Neuronal stem cell (in vitro differentiated cells): ENCODE results near the gene SLC7A9.

Experiments
- DNase-seq: peaks from one replicate; pipeline ENCODE4 v3.0.0-alpha.2; 2013; ENCODE audit warnings: low spot score
- H2AFZ ChIP-seq: one replicate; pipeline ENCODE4 v1.6.1; 2013; ENCODE audit warnings: mild to moderate bottlenecking, low read length, inconsistent platforms
- H2AK5ac ChIP-seq: 2 replicates; pipeline ENCODE4 v1.6.1; 2013; ENCODE audit warnings: low read depth, mild to moderate bottlenecking, inconsistent platforms, low read length, moderate library complexity, mixed read lengths
- H2BK120ac ChIP-seq: 2 replicates; pipeline ENCODE4 v1.6.1; 2013; ENCODE audit warnings: low read depth, mild to moderate bottlenecking, inconsistent platforms, low read length, moderate library complexity, mixed read lengths
- H2BK12ac ChIP-seq: one replicate; pipeline ENCODE4 v1.6.1; 2013; ENCODE audit warnings: low read length, inconsistent platforms
- H2BK15ac ChIP-seq: 2 replicates; pipeline ENCODE4 v1.6.1; 2013; ENCODE audit warnings: mild to moderate bottlenecking, low read length, inconsistent platforms, mixed read lengths
- H2BK5ac ChIP-seq: one replicate; pipeline ENCODE4 v1.6.1; 2013; ENCODE audit warnings: inconsistent platforms, mild to moderate bottlenecking, low read length, moderate library complexity
- H3K14ac ChIP-seq: one replicate; pipeline ENCODE4 v1.6.1; 2013; ENCODE audit warnings: low read length, inconsistent platforms
- H3K18ac ChIP-seq: 2 replicates; pipeline ENCODE4 v1.6.1; 2013; ENCODE audit warnings: low read length, inconsistent platforms
- H3K23ac ChIP-seq: 2 replicates; pipeline ENCODE4 v1.6.1; 2013; ENCODE audit warnings: low read depth, mild to moderate bottlenecking, mixed read lengths, low read length, inconsistent platforms; ENCODE audit not compliant: poor library complexity
- H3K27ac ChIP-seq: replicated peaks from 3 replicates; pipeline ENCODE4 v1.5.1; 2013; ENCODE audit warnings: low read length, inconsistent platforms
- H3K27me3 ChIP-seq, 3 experiments: 2 replicates each; pipeline ENCODE4 v1.6.1; 2013; ENCODE audit warnings: low read length in 3 of 3, mild to moderate bottlenecking in 2 of 3, inconsistent platforms in 1 of 3, low read depth in 1 of 3, mixed read lengths in 1 of 3, moderate library complexity in 1 of 3; ENCODE audit not compliant: control insufficient read depth in 3 of 3, insufficient read depth in 3 of 3
- H3K36me3 ChIP-seq, 2 donors: replicated peaks in 1 of 2; 2 replicates each; pipeline ENCODE4 v1.6.1; 2013; ENCODE audit warnings: low read length in 2 of 2; ENCODE audit not compliant: control insufficient read depth in 2 of 2, insufficient read depth in 2 of 2
- H3K4ac ChIP-seq: 2 replicates; pipeline ENCODE4 v1.6.1; 2013; ENCODE audit warnings: inconsistent platforms, mild to moderate bottlenecking, low read length, moderate library complexity
- H3K4me1 ChIP-seq, 2 donors: 1 replicate in 1 of 2; 2 replicates in 1 of 2; pipeline ENCODE4 v1.6.1; 2013; ENCODE audit warnings: low read length in 2 of 2, low read depth in 1 of 2; ENCODE audit not compliant: control insufficient read depth in 2 of 2, insufficient read depth in 1 of 2
- H3K4me2 ChIP-seq: one replicate; pipeline ENCODE4 v1.6.1; 2013; ENCODE audit warnings: mild to moderate bottlenecking, low read length, inconsistent platforms; ENCODE audit not compliant: insufficient read depth, poor library complexity, severe bottlenecking
- H3K4me3 ChIP-seq, 2 donors: 2 replicates each; pipeline ENCODE4 v1.5.1; 2013; ENCODE audit warnings: low read length in 2 of 2, mild to moderate bottlenecking in 2 of 2, inconsistent platforms in 1 of 2, moderate library complexity in 1 of 2
- H3K79me1 ChIP-seq: one replicate; pipeline ENCODE4 v1.6.1; 2013; ENCODE audit warnings: low read depth, mild to moderate bottlenecking, inconsistent platforms, low read length, moderate library complexity
- H3K9ac ChIP-seq: one replicate; pipeline ENCODE4 v1.6.1; 2013; ENCODE audit warnings: mild to moderate bottlenecking, low read depth, low read length, inconsistent platforms; ENCODE audit not compliant: poor library complexity
- H3K9me3 ChIP-seq, 2 donors: replicated peaks in 1 of 2; 2 replicates each; pipeline versions ENCODE3 to v1.6.1; 2013; ENCODE audit warnings: low read length in 2 of 2, mild to moderate bottlenecking in 2 of 2, inconsistent platforms in 1 of 2, low read depth in 1 of 2, mixed read lengths in 1 of 2, moderate library complexity in 1 of 2; ENCODE audit not compliant: control insufficient read depth in 2 of 2, insufficient read depth in 1 of 2
- H4K8ac ChIP-seq: one replicate; pipeline ENCODE4 v1.6.1; 2013; ENCODE audit warnings: low read depth, mild to moderate bottlenecking, inconsistent platforms, low read length, moderate library complexity
- H4K91ac ChIP-seq: one replicate; pipeline ENCODE4 v1.6.1; 2013; ENCODE audit warnings: low read length, low read depth, mild to moderate bottlenecking, inconsistent platforms; ENCODE audit not compliant: poor library complexity
- WGBS, 2 donors: extraction: QIAGEN DNeasy Blood & Tissue Kit; methylation state at CpG; one replicate each; pipeline ENCODE4 v1.1.7; 2013; ENCODE audit warnings: missing lambda C conversion rate in 2 of 2, mixed read lengths in 1 of 2; ENCODE audit not compliant: insufficient read length in 2 of 2, insufficient replicate concordance in 1 of 2; ENCODE audit errors: extremely low coverage in 2 of 2; 5-methylcytosine and 5-hydroxymethylcytosine counted together

SLC7A9 gene

DNA sequence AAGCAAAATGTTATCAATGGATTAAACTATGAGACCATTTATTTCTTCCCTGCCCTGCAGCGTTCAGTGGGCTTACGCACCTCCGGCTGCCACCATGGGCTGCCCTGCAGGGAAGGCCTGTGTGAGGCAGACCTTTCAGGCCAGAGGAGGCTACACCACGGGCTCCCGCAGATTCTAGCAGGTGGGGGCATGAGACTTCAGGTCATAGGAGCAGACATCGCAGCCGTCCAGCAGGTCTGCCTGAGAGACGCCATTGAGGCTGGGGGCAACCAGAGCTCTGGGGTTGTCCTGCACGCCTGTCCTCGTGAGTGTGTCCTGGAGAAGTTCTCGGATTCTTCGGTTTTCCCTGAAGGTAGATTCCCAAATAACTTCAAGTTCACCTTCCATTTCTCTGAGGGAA lies 9.4 kb upstream of the SLC7A9 start:
- no peak overlapping the region for H2AK5ac ChIP-seq
- no peak overlapping the region for H4K91ac ChIP-seq
- H3K4me1 ChIP-seq: peaks cover 0 to 5% of the 10 kb centered on the region in 2 donors
- no peak overlapping the region for H3K4ac ChIP-seq
- H3K4me3 ChIP-seq: no peak overlapping the region
- H3K9ac ChIP-seq: no peak overlapping the region
- no peak overlapping the region for H3K4me2 ChIP-seq
- no peak overlapping the region for H2BK15ac ChIP-seq
- H3K27ac ChIP-seq: no peak overlapping the region
- no peak for DNase-seq
- no peak overlapping the region for H3K14ac ChIP-seq
- no peak overlapping the region for H2AFZ ChIP-seq
- H3K18ac ChIP-seq: no peak overlapping the region
- no peak overlapping the region for H2BK12ac ChIP-seq
- no peak overlapping the region for H3K23ac ChIP-seq
- peaks cover 10 to 34% of the 10 kb centered on the region in 2 donors for H3K36me3 ChIP-seq
- no peaks in the 10 kb centered on the region for H3K27me3 ChIP-seq
- peaks cover 0 to 2% of the 10 kb centered on the region in 2 donors for H3K9me3 ChIP-seq
- WGBS, 2 donors: no CpG with 5 or more reads among the region's 12 CpGs
- no peak overlapping the region for H4K8ac ChIP-seq
- H2BK5ac ChIP-seq: no peak overlapping the region
- no peak overlapping the region for H2BK120ac ChIP-seq
- H3K79me1 ChIP-seq: no peaks in the 10 kb centered on the region

DNA sequence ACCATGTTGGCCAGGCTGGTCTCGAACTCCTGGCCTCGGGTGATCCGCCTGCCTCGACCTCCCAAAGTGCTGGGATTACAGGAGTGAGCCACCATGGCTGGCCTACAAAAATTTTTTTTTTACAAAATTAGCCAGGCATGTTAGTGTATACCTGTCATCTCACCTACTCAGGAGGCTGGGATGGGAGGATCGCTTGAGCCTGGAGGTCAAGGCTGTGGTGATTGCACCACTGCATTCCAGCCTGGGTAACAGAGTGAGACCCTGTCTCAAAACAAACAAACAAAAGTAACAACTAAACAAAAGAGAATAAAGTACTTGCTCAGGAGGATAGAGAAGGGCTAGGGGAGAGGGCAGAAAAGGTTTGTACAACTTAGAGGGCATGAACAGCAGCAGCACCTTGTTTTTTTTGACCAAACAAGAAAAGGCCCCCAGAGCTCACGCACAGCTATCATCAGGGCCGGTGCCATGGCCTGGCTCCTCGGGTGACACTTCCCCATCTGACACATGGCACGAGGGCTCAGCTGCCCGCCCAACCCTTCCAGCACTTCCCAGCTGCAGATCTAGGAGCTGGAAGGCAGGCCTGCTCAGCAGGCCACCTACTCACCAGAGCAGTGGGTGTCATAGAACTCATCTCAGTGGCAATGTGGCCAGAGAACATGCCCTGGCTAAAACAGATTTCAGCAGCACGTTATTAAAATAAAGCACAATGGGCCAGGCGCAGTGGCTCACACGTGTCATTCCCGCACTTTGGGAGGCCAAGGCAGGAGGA lies 8.6 kb upstream of the SLC7A9 start:
- Histone ChIP-seq H3K79me1 (no peaks in the 10 kb centered on the region), H2BK5ac (no peak overlapping the region), H2BK15ac (no peak overlapping the region), H2AK5ac (no peak overlapping the region), H2AFZ (no peak overlapping the region), H3K4ac (no peak overlapping the region), H3K23ac (no peak overlapping the region), H3K9ac (no peak overlapping the region), H3K14ac (no peak overlapping the region), H3K4me3 (no peak overlapping the region), H2BK120ac (no peak overlapping the region), H3K4me1 (peaks cover 0 to 5% of the 10 kb centered on the region in 2 donors), H3K27me3 (no peaks in the 10 kb centered on the region), H3K27ac (no peak overlapping the region), H3K4me2 (no peak overlapping the region), H4K91ac (no peak overlapping the region), H3K36me3 (peaks cover 10 to 32% of the 10 kb centered on the region in 2 donors), H2BK12ac (no peak overlapping the region), H4K8ac (no peak overlapping the region), H3K18ac (no peak overlapping the region), H3K9me3 (peaks cover 0 to 2% of the 10 kb centered on the region in 2 donors)
- DNase-seq: no peak
- no CpG with 5 or more reads among the region's 14 CpGs for WGBS, 2 donors

DNA sequence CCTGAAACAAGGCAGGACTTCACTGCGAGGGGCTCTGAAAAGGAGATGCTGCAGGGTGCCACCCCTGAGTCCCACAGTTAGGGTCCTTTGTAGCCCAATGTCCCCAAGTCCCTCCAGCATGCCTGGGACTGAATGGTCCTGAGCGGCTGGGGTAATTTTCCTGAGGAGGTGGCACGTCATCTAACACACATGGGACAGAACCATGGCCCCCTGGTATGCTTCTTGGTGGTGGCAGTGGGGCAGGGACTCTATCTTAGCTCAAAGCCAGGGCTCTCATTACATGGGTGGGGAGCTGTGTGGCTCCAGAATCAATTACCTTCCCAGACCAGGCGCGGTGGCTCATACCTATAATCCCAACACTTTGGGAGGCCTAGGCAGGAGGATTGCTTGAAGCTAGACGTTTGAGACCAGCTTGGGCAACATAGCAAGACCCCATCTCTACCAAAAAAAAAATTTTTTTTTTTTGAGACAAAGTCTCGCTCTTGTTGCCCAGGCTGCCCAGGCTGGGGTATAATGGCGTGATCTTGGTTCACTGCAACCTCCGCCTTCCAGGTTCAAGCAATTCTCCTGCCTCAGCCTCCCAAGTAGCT lies 7.9 kb upstream of the SLC7A9 start:
- Histone ChIP-seq H3K18ac (no peak overlapping the region), H3K79me1 (no peaks in the 10 kb centered on the region), H3K36me3 (peaks cover 10 to 32% of the 10 kb centered on the region in 2 donors), H3K14ac (no peak overlapping the region), H4K8ac (no peak overlapping the region), H3K4ac (no peak overlapping the region), H3K27me3 (no peaks in the 10 kb centered on the region), H3K9ac (no peak overlapping the region), H2AFZ (no peak overlapping the region), H3K23ac (no peak overlapping the region), H3K9me3 (peaks cover 0 to 2% of the 10 kb centered on the region in 2 donors), H3K27ac (no peak overlapping the region), H3K4me3 (no peak overlapping the region), H2BK5ac (no peak overlapping the region), H2BK15ac (no peak overlapping the region), H3K4me2 (no peak overlapping the region), H3K4me1 (peaks cover 0 to 5% of the 10 kb centered on the region in 2 donors), H4K91ac (no peak overlapping the region), H2BK12ac (no peak overlapping the region), H2BK120ac (no peak overlapping the region), H2AK5ac (no peak overlapping the region)
- no peak for DNase-seq
- WGBS, 2 donors: no CpG with 5 or more reads among the region's 9 CpGs

DNA sequence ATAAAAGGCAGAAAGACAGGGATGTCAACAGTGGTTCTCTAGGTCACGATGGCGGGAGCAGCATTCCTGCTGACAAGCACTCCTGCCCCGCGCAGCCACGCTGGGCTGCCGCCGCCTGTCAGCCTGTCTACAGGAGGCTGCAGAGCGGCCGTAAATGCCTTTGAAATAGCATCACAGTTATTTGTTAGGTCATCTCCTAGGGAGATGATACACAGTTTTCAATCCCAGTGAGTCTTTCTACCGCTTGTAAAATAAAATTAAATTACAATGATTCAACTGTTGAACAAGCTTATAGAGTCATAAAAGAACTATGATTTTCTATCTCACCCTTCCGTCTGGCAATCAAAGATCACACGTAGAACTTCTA lies 7.3 kb upstream of the SLC7A9 start:
- Histone ChIP-seq H4K8ac (no peak overlapping the region), H2BK12ac (no peak overlapping the region), H3K4me3 (no peak overlapping the region), H3K36me3 (peaks cover 10 to 32% of the 10 kb centered on the region in 2 donors), H3K9ac (no peak overlapping the region), H3K18ac (no peak overlapping the region), H3K79me1 (no peaks in the 10 kb centered on the region), H3K4me1 (peaks cover 0 to 5% of the 10 kb centered on the region in 2 donors), H3K9me3 (peaks cover 0 to 2% of the 10 kb centered on the region in 2 donors), H3K4ac (no peak overlapping the region), H2BK15ac (no peak overlapping the region), H3K14ac (no peak overlapping the region), H4K91ac (no peak overlapping the region), H2BK120ac (no peak overlapping the region), H3K4me2 (no peak overlapping the region), H3K27me3 (no peaks in the 10 kb centered on the region), H3K23ac (no peak overlapping the region), H2BK5ac (no peak overlapping the region), H3K27ac (no peak overlapping the region), H2AK5ac (no peak overlapping the region), H2AFZ (no peak overlapping the region)
- DNase-seq: no peak
- WGBS, 2 donors: no CpG with 5 or more reads among the region's 12 CpGs
